Activated naive CD4-positive, alpha-beta T cell treated with anti-CD3 and anti-CD28 coated beads, Interleukin-2, amount 10 ng/mL, durations not matched to agents 7 days and 5 days (primary cell): ENCODE measurements around the gene APEH.

ENCODE experiments used
- CTCF ChIA-PET: fragments of 350-600 bp; sonication (Branson Sonifier 250); formaldehyde crosslinking; loops from one replicate; lab custom pipeline; 2021; ENCODE audit warnings: antibody characterized with exemption; lab: Charles Lee
- DNase-seq: peaks from one replicate; pipeline ENCODE4 v3.0.0-alpha.2; 2020
- H3K27ac Mint-ChIP-seq: one replicate; pipeline ENCODE4 v1.8.0; 2021; ENCODE audit warnings: mild to moderate bottlenecking, moderate library complexity, mixed read lengths
- H3K27me3 Mint-ChIP-seq: one replicate; pipeline ENCODE4 v1.8.0; 2021; ENCODE audit warnings: mild to moderate bottlenecking, mixed read lengths
- H3K36me3 Mint-ChIP-seq: one replicate; pipeline ENCODE4 v1.8.0; 2021; ENCODE audit warnings: mixed read lengths
- H3K4me1 Mint-ChIP-seq: one replicate; pipeline ENCODE4 v1.8.0; 2021; ENCODE audit warnings: mixed read lengths
- H3K4me3 Mint-ChIP-seq: one replicate; pipeline ENCODE4 v1.8.0; 2021; ENCODE audit warnings: mild to moderate bottlenecking, moderate library complexity, mixed read lengths
- H3K9me3 Mint-ChIP-seq: one replicate; pipeline ENCODE4 v1.8.0; 2021; ENCODE audit warnings: mixed read lengths

Gene APEH

GRCh38 chr3:49667701-49668413, 6.3 kb upstream of the APEH start:
- CTCF ChIA-PET = no interaction called here
- Mint-ChIP-seq H3K9me3 (no peaks in the 10 kb centered on the region), H3K27me3 (peaks cover 9% of the 10 kb centered on the region), H3K36me3 (peaks cover 2% of the 10 kb centered on the region), H3K4me3 (no peak overlapping the region), H3K4me1 (peaks cover 7% of the 10 kb centered on the region), H3K27ac (no peak overlapping the region)
- DNase-seq = no peak

- DNase-seq = no peak
- H3K27ac Mint-ChIP-seq = no peak overlapping the region
Measured at GRCh38 chr3:49668414-49668797, 5.7 kb upstream of the APEH start.

GRCh38 chr3:49668861-49669260, 5.3 kb upstream of the APEH start:
- H3K36me3 Mint-ChIP-seq = peaks cover 2% of the 10 kb centered on the region
- CTCF ChIA-PET = interaction anchor here (5.3 kb wide), 1 partner anchor 130 kb away, joined by 155 read pairs; no protein-coding TSS in a partner anchor
- no peaks in the 10 kb centered on the region for H3K9me3 Mint-ChIP-seq

More at GRCh38 chr3:49668414-49668797, 5.7 kb upstream of the APEH start:
- H3K4me3 Mint-ChIP-seq = no peak overlapping the region
- CTCF ChIA-PET = interaction anchor here (5.3 kb wide), 1 partner anchor 130 kb away, joined by 155 read pairs; no protein-coding TSS in a partner anchor
- peaks cover 9% of the 10 kb centered on the region for H3K27me3 Mint-ChIP-seq
- H3K4me1 Mint-ChIP-seq = peaks cover 12% of the 10 kb centered on the region
- H3K9me3 Mint-ChIP-seq = no peaks in the 10 kb centered on the region
- H3K36me3 Mint-ChIP-seq = peaks cover 2% of the 10 kb centered on the region

DNA sequence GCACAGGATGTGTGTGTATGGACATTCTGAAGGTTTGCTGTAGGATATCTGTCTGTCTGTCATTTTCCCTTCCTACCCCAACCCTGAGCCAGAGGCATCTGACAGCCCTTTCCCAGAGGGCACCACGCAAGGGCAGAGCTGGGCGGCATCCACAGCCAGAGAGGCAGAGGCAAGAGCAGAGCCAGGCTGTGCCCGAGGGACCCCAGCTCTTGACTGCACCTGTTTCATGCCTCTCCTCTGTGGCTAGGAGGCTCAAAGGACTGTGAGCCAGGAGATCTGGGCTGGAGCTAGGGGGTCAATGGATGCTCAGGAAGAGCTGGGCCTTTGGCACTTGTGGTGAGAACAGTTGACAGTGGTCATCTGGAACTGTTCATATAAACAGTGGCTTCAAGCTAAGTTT, 4.8 kb upstream of the APEH start:
- CTCF ChIA-PET = interaction anchor here (5.3 kb wide), 1 partner anchor 131 kb away, joined by 155 read pairs; no protein-coding TSS in a partner anchor
- H3K36me3 Mint-ChIP-seq = peaks cover 2% of the 10 kb centered on the region
- H3K9me3 Mint-ChIP-seq = no peaks in the 10 kb centered on the region
- H3K27me3 Mint-ChIP-seq = peaks cover 14% of the 10 kb centered on the region
- peaks cover 16% of the 10 kb centered on the region for H3K4me1 Mint-ChIP-seq
- DNase-seq = no peak
- no peak overlapping the region for H3K27ac Mint-ChIP-seq
- H3K4me3 Mint-ChIP-seq = no peak overlapping the region

More at GRCh38 chr3:49668861-49669260, 5.3 kb upstream of the APEH start:
- Mint-ChIP-seq H3K4me3 (no peak overlapping the region), H3K27me3 (peaks cover 12% of the 10 kb centered on the region), H3K4me1 (peaks cover 16% of the 10 kb centered on the region), H3K27ac (no peak overlapping the region)
- DNase-seq = no peak

- no peak for DNase-seq
- H3K27ac Mint-ChIP-seq = no peak overlapping the region
- no peak overlapping the region for H3K4me3 Mint-ChIP-seq
- H3K4me1 Mint-ChIP-seq = peaks cover 30% of the 10 kb centered on the region
- peaks cover 14% of the 10 kb centered on the region for H3K27me3 Mint-ChIP-seq
- H3K36me3 Mint-ChIP-seq = peaks cover 10% of the 10 kb centered on the region
- CTCF ChIA-PET = interaction anchor here (0.8 to 5.3 kb wide), 13 partner anchors 12 to 160 kb away, joined by 3 to 155 read pairs (median 5); no protein-coding TSS in a partner anchor
- H3K9me3 Mint-ChIP-seq = no peaks in the 10 kb centered on the region
Measured at GRCh38 chr3:49670940-49671290, 3.2 kb upstream of the APEH start.

DNA sequence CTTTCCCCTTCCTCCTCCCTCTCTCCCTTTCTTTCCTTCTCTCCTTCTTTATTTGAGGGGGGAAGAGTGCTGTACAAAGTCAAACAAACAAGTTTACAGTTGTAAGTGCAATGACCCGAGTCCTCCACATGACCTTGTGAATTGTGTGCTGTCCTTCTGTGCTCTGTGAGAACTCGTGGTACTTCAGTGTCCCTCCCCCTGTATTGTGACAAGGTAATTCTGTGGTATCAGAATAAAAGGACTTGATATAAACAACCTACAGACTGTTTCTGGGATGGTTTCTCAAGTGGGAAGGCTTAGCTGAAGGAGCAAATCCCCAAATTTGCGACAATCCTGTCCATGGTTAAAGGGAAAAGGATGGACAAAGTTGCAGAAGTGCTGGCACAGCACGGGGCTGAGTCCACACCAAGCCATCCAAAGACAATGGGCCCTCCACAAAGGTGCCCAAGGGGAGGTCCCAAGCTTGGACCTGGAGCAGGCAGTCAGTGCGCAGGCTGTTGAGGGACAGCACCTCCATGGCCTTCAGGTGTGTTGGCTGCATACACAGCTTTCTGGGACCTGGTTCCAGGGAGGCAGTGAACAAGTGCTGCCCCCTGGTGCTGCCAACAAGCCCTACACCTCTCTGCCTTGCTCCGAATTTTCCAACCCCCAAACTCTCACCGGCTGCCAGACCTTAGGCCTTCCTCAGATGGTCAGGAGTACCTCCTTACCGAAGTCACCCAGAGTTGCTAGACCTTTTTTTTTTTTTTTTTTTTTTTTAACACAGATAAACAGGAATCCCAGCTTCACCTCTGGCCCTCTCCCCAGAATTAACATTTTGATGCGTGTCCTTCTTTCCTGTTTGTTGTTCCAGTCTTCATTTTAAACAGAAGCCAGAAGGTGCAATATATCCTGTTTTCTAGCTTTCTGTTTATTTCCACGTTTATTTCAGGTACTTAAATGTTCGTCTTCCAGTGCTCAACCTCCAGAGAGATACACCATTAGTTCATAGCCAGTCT, 2.6 kb upstream of the APEH start:
- Mint-ChIP-seq H3K27me3 (peaks cover 14% of the 10 kb centered on the region), H3K4me1 (peaks cover 34% of the 10 kb centered on the region), H3K9me3 (no peaks in the 10 kb centered on the region), H3K36me3 (peaks cover 14% of the 10 kb centered on the region), H3K4me3 (peak overlapping the region; percentile 66), H3K27ac (peak overlapping the region; percentile 70)
- DNase-seq = peak; percentile 82
- CTCF ChIA-PET = interaction anchor here (0.6 to 5.3 kb wide), 21 partner anchors 9 to 750 kb away, joined by 3 to 155 read pairs (median 3); partner anchors contain the start of gene USP4

GRCh38 chr3:49673121-49673714, 933 bp upstream of the APEH start:
- no peaks in the 10 kb centered on the region for H3K9me3 Mint-ChIP-seq
- peaks cover 34% of the 10 kb centered on the region for H3K4me1 Mint-ChIP-seq
- CTCF ChIA-PET = interaction anchor here (0.6 to 5.3 kb wide), 6 partner anchors 18 to 1547 kb away, joined by 3 to 155 read pairs (median 3); no protein-coding TSS in a partner anchor

GRCh38 chr3:49674497-49674983, 389 bp downstream of the APEH start:
- Mint-ChIP-seq H3K4me3 (peak overlapping the region; percentile 93), H3K4me1 (peaks cover 34% of the 10 kb centered on the region), H3K9me3 (no peaks in the 10 kb centered on the region), H3K27me3 (peaks cover 9% of the 10 kb centered on the region), H3K27ac (peak overlapping the region; percentile 99), H3K36me3 (peaks cover 26% of the 10 kb centered on the region)
- DNase-seq = no peak
- CTCF ChIA-PET = interaction anchor here (1.0 kb wide), 1 partner anchor 135 kb away, joined by 4 read pairs; no protein-coding TSS in a partner anchor

More at GRCh38 chr3:49673121-49673714, 933 bp upstream of the APEH start:
- H3K27me3 Mint-ChIP-seq = peaks cover 14% of the 10 kb centered on the region
- no peak for DNase-seq
- peak overlapping the region; percentile 93 for H3K4me3 Mint-ChIP-seq
- H3K36me3 Mint-ChIP-seq = peaks cover 25% of the 10 kb centered on the region
- peak overlapping the region; percentile 99 for H3K27ac Mint-ChIP-seq

DNA sequence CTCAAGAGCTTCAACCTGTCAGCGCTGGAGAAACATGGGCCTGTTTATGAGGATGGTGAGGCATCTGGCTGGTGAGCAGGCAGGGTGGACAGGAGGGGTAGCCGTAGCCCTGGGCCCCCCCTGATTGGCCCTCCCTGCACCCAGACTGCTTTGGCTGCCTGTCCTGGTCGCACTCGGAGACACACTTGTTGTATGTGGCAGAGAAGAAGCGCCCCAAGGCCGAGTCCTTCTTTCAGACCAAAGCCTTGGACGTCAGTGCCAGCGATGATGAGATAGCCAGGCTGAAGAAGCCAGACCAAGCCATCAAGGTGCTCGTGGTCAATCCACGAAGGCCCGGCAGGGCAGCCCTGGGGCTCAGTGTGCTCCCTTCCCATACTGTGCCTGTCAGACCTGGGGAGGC, 1.8 kb downstream of the APEH start:
- H3K4me3 Mint-ChIP-seq = no peak overlapping the region
- peaks cover 5% of the 10 kb centered on the region for H3K27me3 Mint-ChIP-seq

GRCh38 chr3:49680493-49681231, 6.5 kb downstream of the APEH start:
- no peak overlapping the region for H3K27ac Mint-ChIP-seq
- H3K36me3 Mint-ChIP-seq = peaks cover 35% of the 10 kb centered on the region
- DNase-seq = no peak
- H3K9me3 Mint-ChIP-seq = no peaks in the 10 kb centered on the region
- H3K4me1 Mint-ChIP-seq = peaks cover 10% of the 10 kb centered on the region
- H3K27me3 Mint-ChIP-seq = peaks cover 13% of the 10 kb centered on the region
- H3K4me3 Mint-ChIP-seq = no peak overlapping the region
- CTCF ChIA-PET = no interaction called here

More for the DNA sequence above, 1.8 kb downstream of the APEH start:
- DNase-seq = no peak
- H3K27ac Mint-ChIP-seq = no peak overlapping the region
- no peaks in the 10 kb centered on the region for H3K9me3 Mint-ChIP-seq
- H3K36me3 Mint-ChIP-seq = peaks cover 29% of the 10 kb centered on the region
- CTCF ChIA-PET = interaction anchor here (1.0 kb wide), 1 partner anchor 136 kb away, joined by 4 read pairs; no protein-coding TSS in a partner anchor
- peaks cover 34% of the 10 kb centered on the region for H3K4me1 Mint-ChIP-seq

DNA sequence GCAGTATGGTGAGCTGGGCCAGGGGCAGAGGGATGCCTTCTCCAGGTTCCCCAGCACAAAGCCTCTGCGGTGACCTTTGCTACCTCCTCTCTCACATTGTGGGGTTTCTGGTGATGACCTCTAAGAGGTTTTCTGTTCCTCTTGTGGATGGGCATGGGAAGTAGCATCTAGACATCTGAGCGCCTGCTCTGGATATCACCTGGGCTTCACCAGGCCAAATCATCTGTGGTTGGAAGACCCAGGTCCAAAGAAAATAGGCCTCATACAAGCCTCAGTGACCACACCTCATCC, 7.0 kb downstream of the APEH start:
- no peak for DNase-seq
- no peaks in the 10 kb centered on the region for H3K9me3 Mint-ChIP-seq
- no peak overlapping the region for H3K27ac Mint-ChIP-seq
- no peak overlapping the region for H3K4me3 Mint-ChIP-seq
- CTCF ChIA-PET = no interaction called here
- peaks cover 32% of the 10 kb centered on the region for H3K36me3 Mint-ChIP-seq
- peaks cover 5% of the 10 kb centered on the region for H3K4me1 Mint-ChIP-seq
- H3K27me3 Mint-ChIP-seq = peaks cover 18% of the 10 kb centered on the region

- Mint-ChIP-seq H3K36me3 (peaks cover 29% of the 10 kb centered on the region), H3K4me3 (no peak overlapping the region), H3K9me3 (no peaks in the 10 kb centered on the region), H3K27ac (no peak overlapping the region), H3K4me1 (peaks cover 3% of the 10 kb centered on the region), H3K27me3 (peaks cover 22% of the 10 kb centered on the region)
- CTCF ChIA-PET = no interaction called here
- no peak for DNase-seq
Measured at GRCh38 chr3:49681543-49681942, 7.4 kb downstream of the APEH start.

GRCh38 chr3:49683162-49683561, 9.0 kb downstream of the APEH start:
- CTCF ChIA-PET = interaction anchor here (0.7 to 1.0 kb wide), 2 partner anchors 12 to 143 kb away, joined by 3 read pairs; no protein-coding TSS in a partner anchor

More at GRCh38 chr3:49683162-49683561, 9.0 kb downstream of the APEH start:
- no peak for DNase-seq
- Mint-ChIP-seq H3K27me3 (peaks cover 38% of the 10 kb centered on the region), H3K4me1 (peaks cover 10% of the 10 kb centered on the region), H3K27ac (peak overlapping the region; percentile 69), H3K4me3 (no peak overlapping the region), H3K9me3 (no peaks in the 10 kb centered on the region), H3K36me3 (peaks cover 18% of the 10 kb centered on the region)
